PC-3 (cell line): ENCODE measurements around the gene MXI1.

ENCODE experiments used
- CTCF ChIP-seq: fragments of 300-600 bp; sonication (generic); conservative IDR thresholded peaks from 2 replicates; pipeline ENCODE4 v1.5.1; 2017; ENCODE audit warnings: antibody characterized with exemption, low read depth, mild to moderate bottlenecking, low read length
- EZH2 ChIP-seq: fragments of 300-600 bp; sonication (generic); IDR thresholded peaks from one replicate; pipeline ENCODE4 v1.6.1; 2017; ENCODE audit warnings: antibody characterized with exemption, mild to moderate bottlenecking, low read length; ENCODE audit not compliant: unreplicated experiment
- EZH2phosphoT487 ChIP-seq: fragments of 300-600 bp; sonication (generic); IDR thresholded peaks from 2 replicates; pipeline ENCODE4 v1.6.1; 2018; ENCODE audit warnings: mild to moderate bottlenecking, antibody characterized with exemption, low read length, borderline replicate concordance

GRCh38 chr10:110222641-110223297, 15.4 kb downstream of the MXI1 start:
- TF ChIP-seq CTCF: no peak
- TF ChIP-seq EZH2: no peak
- TF ChIP-seq EZH2phosphoT487: no peak
